Sigmoid colon (tissue), 7 donors: Measurements from ENCODE around the gene POLE. TPM values are rescaled to one million over a fixed set of nuclear protein-coding genes. Genes with fewer than 3 reads are reported as not detected.

Source experiments
- DNase-seq: peaks from one replicate; pipeline ENCODE4 v3.0.0-alpha.2; 2019
- H3K27ac ChIP-seq, 4 donors: fragments of 200-600 bp; sonication (generic); one replicate each; pipeline ENCODE4 v1.5.1; 2016 to 2019; ENCODE audit warnings: mild to moderate bottlenecking in 1 of 4
- H3K27me3 ChIP-seq, 3 donors: fragments of 200-600 bp; sonication (generic); one replicate each; pipeline ENCODE4 v1.5.1; 2019; ENCODE audit warnings: mild to moderate bottlenecking in 1 of 3
- H3K36me3 ChIP-seq, 4 donors: fragments of 200-600 bp; sonication (generic); one replicate each; pipeline ENCODE4 v1.5.1; 2016 to 2019
- H3K4me1 ChIP-seq, 4 donors: fragments of 200-600 bp; sonication (generic); one replicate each; pipeline ENCODE4 v1.5.1; 2017 to 2019
- H3K4me3 ChIP-seq, 4 donors: fragments of 200-600 bp; sonication (generic); one replicate each; pipeline ENCODE4 v1.5.1; 2017 to 2019; ENCODE audit warnings: mild to moderate bottlenecking in 2 of 4, moderate library complexity in 1 of 4
- H3K9me3 ChIP-seq, 4 donors: fragments of 200-600 bp in 3 of 4; sonication (generic) in 3 of 4; one replicate each; pipeline versions ENCODE4 v1.5.1 to v1.6.1; 2013 to 2019
- EP300 ChIP-seq, 4 donors: sonication (generic); formaldehyde crosslinking; IDR thresholded peaks; one replicate each; pipeline ENCODE4 v1.6.1; 2017; ENCODE audit warnings: antibody characterized with exemption in 4 of 4
- POLR2A ChIP-seq, 2 donors: fragments of 450-650 bp; IDR thresholded peaks; one replicate each; pipeline ENCODE4 v1.6.1; 2016; ENCODE audit warnings: antibody characterized with exemption in 2 of 2, mild to moderate bottlenecking in 2 of 2, moderate library complexity in 2 of 2
- POLR2AphosphoS5 ChIP-seq, 4 donors: sonication (generic); formaldehyde crosslinking; IDR thresholded peaks; one replicate each; pipeline ENCODE4 v1.6.1; 2017; ENCODE audit warnings: antibody characterized with exemption in 4 of 4
- WGBS, 2 donors: extraction: QIAGEN DNeasy Blood & Tissue Kit; methylation state at CpG; one replicate each; pipeline ENCODE4 v1.1.7; 2013; 5-methylcytosine and 5-hydroxymethylcytosine counted together
- intact Hi-C: fragments of 100-400 bp; cut with DNase I; formaldehyde crosslinking; loops from one replicate; pipeline ENCODE4 v1.15.1; 2023
- polyA plus RNA-seq, 3 donors: library from polyadenylated mRNA; stranded (reverse); fragments of 200-250 nt; gene quantifications; one replicate each; pipeline ENCODE4 v1.2.3, GENCODE V29; 2013
- total RNA-seq, 4 donors: library from RNA; depleted of rRNA; stranded (reverse); fragments of >200 nt; gene quantifications; one replicate each; pipeline ENCODE4 v1.1.0, GENCODE V29; 2016
- TF ChIP-seq, protein P1 (sequence below), 4 experiments: fragments of 450-650 bp in 3 of 4; fragments of 200-600 bp in 1 of 4; IDR thresholded peaks; one replicate each; pipeline ENCODE4 v1.5.1; 2016 to 2019; ENCODE audit warnings: antibody characterized with exemption in 4 of 4, mild to moderate bottlenecking in 3 of 4, moderate library complexity in 2 of 4
- donor health status: healthy with polysubstance abuse.
- donor health status: Bipolar disorder and iron deficiency.
- donor health status: healthy.

POLE gene
- total and polyA plus RNA-seq, 7 donors = 11.1 to 37.4 (median 32.9) TPM

GRCh38 chr12:132633901-132634300 lies 53.2 kb downstream of the POLE start:
- peak; percentile 45 for DNase-seq
- intact Hi-C loops = no loop called here
- Histone ChIP-seq H3K9me3 (no peaks in the 10 kb centered on the region), H3K4me1 (no peaks in the 10 kb centered on the region), H3K27ac (no peak overlapping the region), H3K27me3 (no peaks in the 10 kb centered on the region), H3K36me3 (peaks cover 0 to 86% (median 37%) of the 10 kb centered on the region in 4 donors), H3K4me3 (no peak overlapping the region)
- WGBS, 2 donors = 92% methylated on average over 10 of the region's 10 CpGs
- TF ChIP-seq EP300 (IDR thresholded peaks at IDR 0.05) (no peak), POLR2AphosphoS5 (IDR thresholded peaks at IDR 0.05) (no peak), POLR2A (IDR thresholded peaks at IDR 0.05) (no peak)
- TF ChIP-seq, protein P1, sequence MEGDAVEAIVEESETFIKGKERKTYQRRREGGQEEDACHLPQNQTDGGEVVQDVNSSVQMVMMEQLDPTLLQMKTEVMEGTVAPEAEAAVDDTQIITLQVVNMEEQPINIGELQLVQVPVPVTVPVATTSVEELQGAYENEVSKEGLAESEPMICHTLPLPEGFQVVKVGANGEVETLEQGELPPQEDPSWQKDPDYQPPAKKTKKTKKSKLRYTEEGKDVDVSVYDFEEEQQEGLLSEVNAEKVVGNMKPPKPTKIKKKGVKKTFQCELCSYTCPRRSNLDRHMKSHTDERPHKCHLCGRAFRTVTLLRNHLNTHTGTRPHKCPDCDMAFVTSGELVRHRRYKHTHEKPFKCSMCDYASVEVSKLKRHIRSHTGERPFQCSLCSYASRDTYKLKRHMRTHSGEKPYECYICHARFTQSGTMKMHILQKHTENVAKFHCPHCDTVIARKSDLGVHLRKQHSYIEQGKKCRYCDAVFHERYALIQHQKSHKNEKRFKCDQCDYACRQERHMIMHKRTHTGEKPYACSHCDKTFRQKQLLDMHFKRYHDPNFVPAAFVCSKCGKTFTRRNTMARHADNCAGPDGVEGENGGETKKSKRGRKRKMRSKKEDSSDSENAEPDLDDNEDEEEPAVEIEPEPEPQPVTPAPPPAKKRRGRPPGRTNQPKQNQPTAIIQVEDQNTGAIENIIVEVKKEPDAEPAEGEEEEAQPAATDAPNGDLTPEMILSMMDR (IDR thresholded peaks at IDR 0.05) = no peak

GRCh38 chr12:132633398-132633797 lies 53.7 kb downstream of the POLE start:
- no peaks in the 10 kb centered on the region for H3K9me3 ChIP-seq
- no peak overlapping the region for H3K4me3 ChIP-seq
- no peak overlapping the region for H3K27ac ChIP-seq
- no peaks in the 10 kb centered on the region for H3K27me3 ChIP-seq
- no peak for TF ChIP-seq POLR2A (IDR thresholded peaks at IDR 0.05)
- TF ChIP-seq, protein P1 (IDR thresholded peaks at IDR 0.05) = no peak
- no peak for TF ChIP-seq POLR2AphosphoS5 (IDR thresholded peaks at IDR 0.05)
- TF ChIP-seq EP300 (IDR thresholded peaks at IDR 0.05) = no peak
- peaks cover 0 to 84% (median 35%) of the 10 kb centered on the region in 4 donors for H3K36me3 ChIP-seq
- intact Hi-C loops = no loop called here
- H3K4me1 ChIP-seq = no peaks in the 10 kb centered on the region
- DNase-seq = peak; percentile 35
- 90 to 93% methylated on average over 8 of the region's 8 CpGs for WGBS, 2 donors

GRCh38 chr12:132632521-132633228 lies 54.5 kb downstream of the POLE start:
- TF ChIP-seq POLR2AphosphoS5 (IDR thresholded peaks at IDR 0.05) (no peak), POLR2A (IDR thresholded peaks at IDR 0.05) (no peak), EP300 (IDR thresholded peaks at IDR 0.05) (no peak)
- TF ChIP-seq, protein P1 (IDR thresholded peaks at IDR 0.05) = no peak
- Histone ChIP-seq H3K4me1 (no peaks in the 10 kb centered on the region), H3K36me3 (peaks cover 0 to 78% (median 32%) of the 10 kb centered on the region in 4 donors), H3K9me3 (no peaks in the 10 kb centered on the region), H3K4me3 (no peak overlapping the region), H3K27ac (no peak overlapping the region), H3K27me3 (no peaks in the 10 kb centered on the region)
- DNase-seq = peak; percentile 60
- intact Hi-C loops = no loop called here
- 82 to 97% methylated on average over 17 of the region's 17 CpGs for WGBS, 2 donors

DNA sequence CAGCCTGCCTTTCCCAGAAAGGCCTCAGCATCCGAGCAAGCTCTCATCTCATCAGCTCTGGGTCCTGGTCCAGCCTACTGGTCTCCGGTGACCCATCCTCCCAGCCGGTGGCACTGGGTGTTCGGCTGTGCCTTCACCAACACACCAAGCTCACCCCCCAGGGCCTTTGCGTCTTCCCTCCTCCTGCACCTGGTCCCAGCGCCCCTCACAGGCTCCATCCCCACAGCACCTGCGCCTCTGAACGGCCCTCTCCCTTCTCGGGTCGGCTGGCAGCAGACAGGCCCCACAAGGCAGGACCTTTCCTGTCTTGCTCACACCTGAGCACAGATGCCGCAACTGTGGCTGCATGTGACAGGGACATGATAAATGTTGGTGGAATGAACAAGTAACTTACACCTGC lies 55.5 kb downstream of the POLE start:
- no peak overlapping the region for H3K27ac ChIP-seq
- no peaks in the 10 kb centered on the region for H3K4me1 ChIP-seq
- H3K27me3 ChIP-seq = no peaks in the 10 kb centered on the region
- H3K36me3 ChIP-seq = peaks cover 0 to 68% (median 22%) of the 10 kb centered on the region in 4 donors
- TF ChIP-seq POLR2AphosphoS5 (IDR thresholded peaks at IDR 0.05) (no peak), EP300 (IDR thresholded peaks at IDR 0.05) (no peak), POLR2A (IDR thresholded peaks at IDR 0.05) (no peak)
- TF ChIP-seq, protein P1 (IDR thresholded peaks at IDR 0.05) = no peak
- peak; percentile 49 for DNase-seq
- no peak overlapping the region for H3K4me3 ChIP-seq
- intact Hi-C loops = no loop called here
- WGBS, 2 donors = 95 to 97% methylated on average over 11 of the region's 11 CpGs
- H3K9me3 ChIP-seq = no peaks in the 10 kb centered on the region
